GM12892 (cell line): ENCODE data around the gene ETF1.

Experiments
- POLR2A ChIP-seq: IDR thresholded peaks from 2 replicates; pipeline ENCODE4 v1.6.1; 2011; ENCODE audit warnings: low read depth, low read length, control low read depth
- POLR2AphosphoS5 ChIP-seq: IDR thresholded peaks from 2 replicates; pipeline ENCODE4 v1.6.1; 2011; ENCODE audit warnings: low read depth, low read length, control low read depth

DNA sequence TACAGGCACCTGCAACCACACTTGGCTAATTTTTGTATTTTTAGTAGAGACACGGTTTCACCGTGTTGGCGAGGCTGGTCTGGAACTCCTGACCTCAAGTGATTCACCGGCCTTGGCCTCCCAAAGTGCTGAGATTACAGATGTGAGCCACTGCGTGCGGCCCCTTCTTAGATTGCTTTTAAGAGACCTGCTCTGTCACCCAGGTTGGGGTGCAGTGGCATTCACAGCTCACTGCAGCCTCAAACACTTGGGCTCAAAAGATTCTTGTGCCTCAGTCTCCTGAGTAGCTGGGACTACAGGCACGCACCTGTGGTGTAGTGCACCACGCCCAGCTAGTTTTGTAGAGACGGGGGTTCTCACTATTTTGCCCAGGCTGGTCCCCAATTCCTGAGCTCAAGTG is 21.2 kb upstream of the ETF1 start:
- TF ChIP-seq POLR2AphosphoS5 (no peak), POLR2A (no peak)
